COLO668 (cell line): ENCODE measurements around the gene ZNF672.

Experiments used
- DNase-seq: peaks from one replicate; lab custom pipeline; 2025; ENCODE audit not compliant: unreplicated experiment; lab: John Stamatoyannopoulos, UW

Gene ZNF672

DNA sequence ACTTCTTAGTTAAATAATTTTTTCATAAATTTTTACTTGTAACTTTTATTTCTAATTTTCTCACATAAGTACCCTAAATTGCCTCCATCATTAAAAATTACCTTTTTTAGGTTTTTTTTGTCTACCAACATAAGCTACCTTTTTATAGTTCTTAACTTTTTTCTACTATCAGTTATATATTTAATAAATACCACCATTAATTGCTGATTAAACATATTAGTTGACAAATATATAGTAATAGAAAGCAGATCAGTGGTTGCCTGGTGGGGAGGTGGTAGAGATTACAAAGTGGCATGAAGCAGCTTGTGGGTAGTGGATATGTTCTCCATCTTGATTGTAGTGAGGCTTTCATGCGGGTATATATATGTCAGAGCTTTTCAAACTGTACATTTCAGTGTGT is 6.2 kb upstream of the ZNF672 start:
- DNase-seq: no peak

DNA sequence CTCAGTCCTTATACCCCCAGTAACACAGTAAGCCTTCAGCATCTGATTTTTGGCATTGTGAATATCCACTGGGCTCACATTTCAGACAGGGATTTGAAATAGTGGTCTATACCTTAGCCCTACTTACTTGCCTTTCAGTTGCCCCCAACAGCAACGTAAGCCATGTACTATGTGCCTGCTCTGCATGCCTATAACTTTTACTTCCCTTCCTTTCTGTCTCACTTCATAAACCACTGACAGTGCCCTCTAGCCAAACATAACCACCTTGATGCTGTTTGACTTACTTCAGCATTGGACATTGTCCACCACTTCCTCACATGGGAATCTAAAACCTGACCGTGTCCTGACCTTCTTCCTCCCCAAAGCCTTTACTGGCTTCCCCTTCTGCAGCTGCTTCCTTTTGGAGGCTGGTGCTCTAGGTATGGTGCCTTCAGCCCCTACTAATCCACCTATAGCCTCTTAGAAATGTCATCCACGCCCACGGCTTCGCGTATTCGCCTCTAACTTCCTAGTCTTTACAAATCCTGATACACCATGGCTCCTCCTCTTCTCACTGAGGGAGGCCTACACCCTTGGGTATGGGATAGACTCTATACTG is 3.6 kb upstream of the ZNF672 start:
- DNase-seq: no peak

DNA sequence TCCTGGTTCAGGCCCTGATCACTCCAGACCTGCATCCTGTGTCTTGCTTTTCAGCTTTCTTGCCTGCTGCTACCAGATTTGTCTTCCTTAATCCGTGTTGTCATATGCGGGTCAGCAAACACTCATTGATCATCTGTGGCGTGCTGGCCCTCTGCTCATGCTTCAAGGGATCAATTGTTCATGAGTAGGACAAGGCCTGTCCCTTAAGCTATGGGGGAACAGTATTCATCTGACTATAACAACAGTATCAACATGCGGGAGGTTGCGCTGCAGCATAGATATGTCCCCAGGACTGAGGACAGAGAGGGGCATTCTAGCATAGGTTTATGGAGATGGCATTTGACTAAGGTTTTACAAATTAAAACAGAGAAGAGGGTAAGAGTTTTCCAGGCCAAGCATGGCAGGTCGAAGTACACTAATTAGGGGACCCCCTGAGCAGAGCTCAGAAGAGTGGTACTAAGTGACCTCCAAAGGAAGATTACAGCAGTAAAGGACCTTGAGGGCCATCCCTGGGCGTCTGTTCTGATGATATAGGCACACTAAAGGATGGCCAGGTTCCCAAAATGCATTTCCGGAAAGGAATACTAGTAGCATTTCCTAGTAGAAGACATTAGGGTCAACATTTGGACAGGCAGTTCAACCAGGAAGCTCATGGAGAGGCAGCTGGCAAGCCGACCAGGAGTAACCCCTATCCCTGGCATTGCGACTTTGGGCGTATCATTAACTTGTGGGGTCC is 811 bp upstream of the ZNF672 start:
- DNase-seq: no peak

DNA sequence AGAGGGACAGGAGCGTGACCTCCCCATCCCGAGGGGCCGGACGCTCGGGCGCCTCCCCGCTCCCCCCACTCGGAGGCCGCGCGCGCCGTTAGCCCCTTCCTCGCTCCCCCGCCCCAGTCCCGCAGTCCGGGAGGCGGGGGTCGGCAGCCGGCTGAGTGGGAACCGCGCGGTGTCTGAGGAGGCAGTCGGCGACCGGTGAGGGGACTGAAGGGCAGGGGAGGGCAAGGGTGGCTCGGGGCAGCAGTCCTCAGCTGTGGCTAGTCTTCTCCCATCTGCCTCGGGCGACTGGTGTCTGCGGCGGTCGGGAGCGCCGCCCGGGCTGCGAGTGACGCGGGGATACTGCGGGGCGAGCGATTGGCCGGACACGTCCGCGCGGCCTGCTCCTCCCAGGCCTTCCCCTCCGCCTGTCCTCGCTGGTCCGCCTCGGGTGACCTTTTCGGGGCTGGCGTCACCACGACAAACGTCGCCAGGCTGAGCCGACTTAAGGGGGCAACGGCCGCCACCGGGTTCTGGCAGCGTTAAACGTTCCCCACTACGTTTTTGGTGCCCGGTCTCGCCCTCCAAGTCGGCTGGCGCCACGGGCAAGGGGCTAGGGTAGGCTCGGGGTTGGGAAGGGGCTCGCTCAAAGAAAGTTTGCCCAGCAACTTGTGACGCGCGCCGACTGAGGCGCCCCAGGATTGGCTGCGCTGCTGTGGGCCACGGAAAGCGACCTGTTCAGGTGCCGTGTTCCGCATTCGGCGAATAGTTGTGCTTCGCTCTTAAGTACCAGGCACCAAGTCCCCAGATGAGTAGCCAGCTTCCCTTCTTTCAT is 538 bp downstream of the ZNF672 start:
- peak; percentile 93 for DNase-seq

DNA sequence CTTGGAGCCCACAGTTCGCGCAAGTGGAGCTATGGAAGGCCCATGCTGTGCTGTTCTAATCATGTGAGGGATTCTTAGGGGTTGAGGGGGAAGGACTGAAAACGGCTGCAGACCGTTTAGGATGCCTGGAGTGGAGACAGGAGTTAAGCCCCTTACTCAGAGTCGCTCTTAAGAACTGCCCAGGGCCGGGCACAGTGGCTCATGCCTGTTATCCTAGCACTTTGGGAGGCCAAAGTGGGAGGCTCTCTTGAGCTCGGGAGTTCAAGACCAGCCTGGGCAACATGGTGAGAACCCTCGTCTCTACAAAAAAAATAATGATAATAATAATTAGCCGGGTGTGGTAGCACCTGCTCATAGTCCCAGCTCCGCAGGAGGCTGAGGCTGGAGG is 1.1 kb downstream of the ZNF672 start:
- DNase-seq: no peak

DNA sequence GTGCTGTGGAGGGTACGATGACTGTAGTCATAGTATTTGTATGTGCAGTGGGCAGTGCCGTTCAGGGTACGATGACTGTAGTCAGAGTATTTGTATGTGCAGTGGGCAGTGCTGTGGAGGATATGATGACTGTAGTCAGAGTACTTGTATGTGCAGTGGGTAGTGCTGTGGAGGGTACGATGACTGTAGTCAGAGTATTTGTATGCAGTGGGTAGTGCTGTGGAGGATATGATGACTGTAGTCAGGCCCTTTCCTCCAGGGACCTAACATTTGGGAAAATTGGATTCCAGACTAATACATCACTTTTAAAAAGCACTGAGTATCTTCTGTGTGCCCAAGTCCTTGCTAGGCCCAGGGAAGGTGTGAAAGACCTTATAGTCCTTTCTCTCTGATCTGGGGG is 2.9 kb downstream of the ZNF672 start:
- DNase-seq: no peak

DNA sequence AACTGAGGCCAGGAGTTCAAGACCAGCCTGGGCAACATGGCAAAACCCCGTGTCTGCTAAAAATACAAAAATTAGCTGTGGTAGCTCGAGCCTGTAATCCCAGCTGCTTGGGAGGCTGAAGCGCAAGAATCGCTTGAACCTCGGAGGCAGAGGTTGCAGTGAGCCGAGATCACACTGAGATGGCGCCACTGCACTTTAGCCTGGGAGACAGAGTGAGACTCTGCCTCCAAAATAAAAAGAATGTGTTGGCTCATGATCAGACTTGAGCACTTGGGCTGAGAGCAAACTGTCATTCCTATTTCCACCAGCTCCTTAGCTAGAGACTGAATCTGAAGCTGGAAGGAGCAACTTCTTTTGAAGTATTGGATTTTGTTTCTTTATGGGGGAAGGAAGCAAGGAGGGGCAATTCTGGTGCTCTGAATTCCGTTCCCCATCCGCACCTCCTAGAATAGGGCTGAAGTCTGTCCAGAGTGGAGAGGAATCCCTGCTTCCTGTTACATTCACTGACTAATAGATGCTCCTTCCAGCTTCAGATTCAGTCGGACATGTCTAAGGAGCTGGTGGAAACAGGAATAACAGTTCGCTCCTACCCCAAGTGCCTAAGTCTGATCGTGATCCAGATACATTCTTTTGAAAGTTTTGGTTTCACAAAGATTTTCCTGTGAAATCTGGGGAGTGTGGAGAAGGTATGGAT is 3.8 kb downstream of the ZNF672 start:
- DNase-seq: peak; percentile 15

DNA sequence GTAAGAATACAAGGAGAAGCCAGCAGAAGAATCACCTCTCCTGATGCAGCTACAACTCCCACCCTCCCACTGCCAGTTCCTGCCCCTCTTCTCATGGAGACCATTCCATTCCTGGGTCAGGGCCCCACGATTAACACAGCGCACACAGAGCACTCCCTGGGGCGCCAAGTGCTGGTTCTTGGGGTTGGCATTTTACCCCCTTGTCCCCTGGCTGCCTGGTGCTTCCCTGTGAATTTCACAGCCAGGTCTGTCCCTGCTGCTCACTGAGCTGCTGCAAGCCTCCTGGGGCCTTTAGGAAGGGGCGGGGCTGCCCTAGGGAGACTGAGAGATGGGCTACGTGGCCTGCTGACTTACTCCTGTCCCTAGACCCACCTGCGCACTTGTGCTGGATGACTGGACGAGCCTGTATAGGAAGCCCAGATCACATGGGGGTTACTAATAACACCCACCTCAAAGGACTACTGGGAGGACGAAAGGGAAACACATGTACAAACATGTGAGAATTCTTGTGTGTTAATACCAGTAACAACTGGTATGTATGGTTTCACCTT is 4.8 kb downstream of the ZNF672 start:
- DNase-seq: no peak

DNA sequence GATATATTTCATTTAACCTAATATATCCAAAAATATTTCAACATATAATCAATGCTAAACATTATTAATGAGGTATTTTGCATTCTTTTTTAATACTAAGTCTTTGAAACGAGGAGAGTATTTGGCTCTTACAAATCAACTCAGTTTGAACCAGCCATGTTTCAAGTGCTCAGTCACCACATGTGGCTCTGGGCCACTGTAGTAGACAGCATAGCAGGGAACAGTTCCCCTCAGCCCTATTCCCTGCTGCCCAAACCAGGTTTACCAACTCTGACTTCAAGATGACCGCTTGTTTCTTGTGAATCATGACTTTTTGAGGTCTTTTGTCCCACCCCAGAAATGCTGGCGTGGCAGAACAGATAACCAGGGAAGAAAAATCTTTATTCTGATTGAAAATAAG is 5.7 kb downstream of the ZNF672 start:
- no peak for DNase-seq

DNA sequence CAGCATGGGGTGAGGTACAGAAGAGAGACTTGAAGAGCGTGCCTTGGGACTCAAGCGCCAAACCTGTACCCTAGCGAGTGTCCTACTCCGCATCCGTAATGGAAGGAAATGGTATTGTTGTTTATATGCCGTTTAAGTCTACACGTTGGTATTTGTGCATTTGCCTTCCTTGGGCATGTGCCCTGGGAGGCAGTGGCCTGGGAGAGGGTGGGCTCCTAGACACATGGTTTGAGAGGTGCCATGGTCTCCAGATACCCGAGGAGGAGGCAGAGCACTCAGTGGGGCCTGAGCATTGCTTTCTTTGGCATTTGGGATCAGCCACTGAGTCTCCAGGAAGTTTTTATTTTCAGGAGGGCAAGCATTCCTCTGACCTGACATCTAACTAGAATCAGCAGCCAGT is 6.5 kb downstream of the ZNF672 start:
- DNase-seq: no peak

DNA sequence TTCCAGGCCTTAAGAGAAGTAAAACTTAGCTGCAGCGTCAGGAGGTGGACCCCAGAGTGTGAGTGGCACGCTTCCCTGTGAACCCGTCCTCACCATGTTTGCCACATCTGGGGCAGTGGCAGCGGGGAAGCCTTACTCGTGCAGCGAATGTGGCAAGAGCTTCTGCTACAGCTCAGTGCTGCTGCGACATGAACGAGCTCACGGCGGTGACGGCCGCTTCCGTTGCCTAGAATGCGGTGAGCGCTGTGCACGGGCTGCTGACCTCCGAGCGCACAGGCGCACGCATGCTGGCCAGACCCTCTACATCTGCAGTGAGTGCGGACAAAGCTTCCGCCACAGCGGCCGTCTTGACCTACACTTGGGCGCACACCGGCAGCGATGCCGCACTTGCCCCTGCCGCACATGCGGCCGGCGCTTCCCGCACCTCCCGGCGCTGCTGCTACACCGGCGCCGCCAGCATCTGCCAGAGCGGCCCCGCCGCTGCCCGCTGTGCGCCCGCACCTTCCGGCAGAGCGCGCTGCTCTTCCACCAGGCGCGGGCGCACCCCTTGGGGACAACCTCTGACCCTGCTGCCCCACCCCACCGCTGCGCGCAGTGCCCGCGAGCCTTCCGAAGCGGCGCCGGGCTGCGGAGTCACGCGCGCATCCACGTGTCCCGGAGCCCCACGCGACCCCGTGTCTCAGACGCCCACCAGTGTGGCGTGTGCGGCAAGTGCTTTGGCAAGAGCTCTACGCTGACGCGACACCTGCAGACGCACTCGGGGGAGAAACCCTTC is 9.3 kb downstream of the ZNF672 start:
- DNase-seq: no peak

DNA sequence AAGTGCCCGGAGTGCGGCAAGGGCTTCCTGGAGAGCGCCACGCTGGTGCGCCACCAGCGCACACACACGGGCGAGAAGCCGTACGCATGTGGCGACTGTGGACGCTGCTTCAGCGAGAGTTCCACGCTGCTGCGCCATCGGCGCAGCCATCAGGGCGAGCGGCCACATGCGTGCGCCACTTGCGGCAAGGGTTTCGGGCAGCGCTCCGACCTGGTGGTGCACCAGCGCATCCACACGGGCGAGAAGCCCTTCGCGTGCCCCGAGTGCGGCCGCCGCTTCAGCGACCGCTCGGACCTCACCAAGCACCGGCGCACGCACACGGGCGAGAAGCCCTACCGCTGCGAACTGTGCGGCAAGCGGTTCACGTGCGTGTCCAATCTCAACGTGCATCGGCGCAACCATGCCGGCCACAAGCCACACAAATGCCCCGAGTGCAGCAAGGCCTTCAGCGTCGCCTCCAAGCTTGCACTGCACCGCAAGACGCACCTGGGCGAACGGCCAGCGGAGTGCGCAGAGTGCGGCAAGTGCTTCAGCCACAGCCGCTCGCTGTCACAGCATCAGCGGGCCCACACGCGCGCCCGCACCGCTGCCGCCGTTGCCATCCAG is 10.0 kb downstream of the ZNF672 start:
- DNase-seq: no peak

DNA sequence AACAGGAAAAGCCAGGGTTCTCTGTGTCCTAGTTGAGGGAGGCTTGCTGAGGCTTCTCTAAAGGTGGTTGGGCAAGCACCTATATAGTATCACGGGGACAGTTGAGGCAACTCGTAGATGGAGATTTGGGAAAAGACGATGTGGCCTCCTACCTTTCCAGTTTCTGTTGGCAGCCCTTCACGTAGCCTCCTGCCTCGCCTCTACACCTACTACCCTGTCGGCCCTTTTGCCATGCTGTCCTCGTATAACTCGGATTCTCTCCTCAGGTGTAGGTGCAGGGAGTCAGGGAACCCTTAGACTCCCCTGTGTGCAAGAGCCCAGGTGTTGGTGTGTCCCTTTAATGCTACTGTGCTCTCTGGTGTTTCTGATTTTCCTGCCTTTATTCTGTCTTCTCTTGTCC is 10.6 kb downstream of the ZNF672 start:
- no peak for DNase-seq

DNA sequence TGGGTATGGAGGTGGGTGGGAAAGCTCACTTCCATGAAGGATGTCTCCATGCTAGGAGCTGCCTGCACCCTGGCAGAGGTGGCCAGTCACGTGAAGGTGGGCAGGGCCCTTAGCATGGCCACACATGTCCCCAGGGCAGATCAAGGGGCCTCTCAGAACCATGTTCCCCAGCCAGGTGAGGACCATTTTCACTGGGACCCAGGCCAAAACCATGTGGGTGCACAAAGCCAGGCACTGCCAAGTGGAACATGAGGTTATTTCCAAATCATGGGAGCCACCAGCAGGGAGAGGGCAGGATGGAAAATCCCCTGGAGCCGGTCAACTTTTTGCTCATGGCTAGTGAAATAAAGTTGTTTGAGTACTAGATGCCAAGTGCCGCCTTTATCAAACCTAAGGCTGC is 11.1 kb downstream of the ZNF672 start:
- DNase-seq: no peak

DNA sequence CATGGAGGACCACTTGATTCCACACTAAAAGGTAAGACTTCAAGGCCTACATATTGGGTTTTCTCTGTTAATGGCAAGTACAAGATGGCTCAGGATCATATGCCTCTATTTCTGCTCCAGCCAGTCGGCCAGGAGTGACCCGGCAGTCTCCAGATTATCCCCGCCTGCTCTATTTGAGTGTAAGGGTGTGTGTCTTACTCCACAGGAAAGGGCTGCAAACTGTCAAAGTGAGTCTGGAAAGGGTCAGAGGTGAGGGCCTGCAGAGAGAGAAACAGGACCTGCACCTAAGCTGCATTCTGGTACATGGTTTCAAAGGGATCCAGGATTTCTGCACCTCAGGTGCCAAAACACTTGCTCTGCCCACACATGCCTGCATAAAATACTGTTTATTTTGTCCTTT is 11.6 kb downstream of the ZNF672 start:
- DNase-seq: no peak

DNA sequence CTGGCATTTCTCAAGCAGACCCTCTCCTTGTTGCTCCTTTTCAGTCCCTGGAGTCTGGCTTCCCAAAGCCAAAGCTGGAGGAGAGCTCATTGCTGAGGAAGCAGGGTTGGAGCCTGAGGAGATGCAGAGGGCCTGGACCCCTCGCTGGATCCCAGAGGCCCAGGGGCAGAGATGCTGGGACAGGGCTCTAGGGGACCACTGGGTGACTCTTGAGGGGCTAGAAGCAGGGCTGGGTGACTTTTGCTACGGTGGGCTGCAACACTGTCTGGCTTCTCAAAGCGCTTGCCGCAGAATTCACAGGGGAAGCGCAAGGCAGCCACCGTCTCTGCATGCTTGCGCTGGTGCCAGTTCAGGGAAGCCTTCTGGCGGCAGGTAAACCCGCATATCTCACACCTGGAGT is 12.1 kb downstream of the ZNF672 start:
- no peak for DNase-seq

DNA sequence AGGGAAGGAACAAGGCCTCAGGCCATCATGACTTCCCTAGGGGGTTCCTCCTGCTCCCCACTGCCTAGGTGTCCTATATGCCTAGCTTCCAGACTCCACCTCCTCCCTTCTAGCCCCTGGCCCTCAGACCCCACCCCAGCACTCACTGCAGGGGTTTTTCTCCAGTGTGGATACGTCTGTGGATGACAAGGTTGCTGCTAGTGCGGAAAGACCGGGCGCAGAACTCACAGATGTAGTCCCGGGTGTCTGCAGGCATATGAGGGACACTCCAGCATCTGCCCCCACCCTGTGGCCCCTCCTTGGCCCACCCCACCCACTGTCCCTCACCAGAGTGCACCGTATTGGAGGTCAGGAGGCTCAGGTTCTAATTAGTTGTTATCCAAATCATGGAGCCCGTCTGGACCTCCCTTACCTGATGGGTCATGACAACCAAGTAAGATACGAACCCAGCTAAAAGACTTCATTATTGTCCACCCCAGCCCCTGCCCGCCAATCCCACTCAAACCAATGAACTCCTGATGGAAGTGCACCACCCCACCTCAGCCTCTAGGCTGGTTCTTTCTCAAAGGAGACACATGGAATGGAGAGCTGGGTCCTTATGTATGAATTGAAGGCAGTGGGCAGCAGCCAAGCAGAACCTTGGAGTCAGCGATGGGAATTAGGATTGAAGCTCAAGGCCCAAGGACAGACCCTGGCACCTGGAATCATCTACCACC is 12.7 kb downstream of the ZNF672 start:
- DNase-seq: no peak

DNA sequence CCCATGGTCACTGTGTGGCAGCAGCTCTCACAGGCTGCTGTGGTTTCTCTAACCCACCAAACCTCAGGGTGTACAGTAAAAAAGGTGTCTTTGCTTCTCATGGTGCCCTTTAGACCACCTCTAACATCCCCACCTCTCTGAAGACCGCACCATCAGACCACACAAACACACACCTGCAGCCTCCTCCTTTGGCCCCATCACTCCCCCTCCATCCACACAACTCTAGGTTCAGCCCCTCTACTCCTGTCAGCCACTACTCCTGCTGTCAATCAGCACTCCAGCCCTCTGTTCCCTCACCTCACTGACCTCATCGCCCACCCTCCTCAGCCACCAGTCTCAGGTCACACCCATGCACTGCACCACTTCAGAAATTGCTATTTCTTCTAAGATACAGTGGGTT is 13.4 kb downstream of the ZNF672 start:
- no peak for DNase-seq
